Right atrium auricular region (tissue), 2 donors: ENCODE results near the gene AKAP5. TPM values are rescaled to one million over a fixed set of nuclear protein-coding genes. Genes with fewer than 3 reads are reported as not detected.
A peak's percentile ranks its signal among the peaks of the same experiment; 100 is the strongest.

Experiments used
- DNase-seq: peaks from one replicate; pipeline ENCODE4 v3.0.0-alpha.2; 2019; ENCODE audit warnings: low spot score
- H3K27ac ChIP-seq, 2 donors: fragments of 200-600 bp; sonication (generic); 1 replicate in 1 of 2; 2 replicates in 1 of 2; pipeline ENCODE4 v1.5.1; 2016 to 2019
- H3K27me3 ChIP-seq, 2 donors: fragments of 200-600 bp; sonication (generic); one replicate each; pipeline versions ENCODE4 v1.5.1 to v1.6.0; 2017 to 2019
- H3K36me3 ChIP-seq: fragments of 200-600 bp; sonication (generic); one replicate; pipeline ENCODE4 v1.5.1; 2016
- H3K4me1 ChIP-seq, 2 donors: fragments of 200-600 bp; sonication (generic); one replicate each; pipeline versions ENCODE4 v1.5.1 to v1.6.0; 2017 to 2019
- H3K4me3 ChIP-seq, 2 donors: fragments of 200-600 bp; sonication (generic); 1 replicate in 1 of 2; 2 replicates in 1 of 2; pipeline ENCODE4 v1.5.1; 2017 to 2019; ENCODE audit warnings: mild to moderate bottlenecking in 1 of 2, moderate library complexity in 1 of 2
- H3K9me3 ChIP-seq, 2 donors: fragments of 200-600 bp; sonication (generic); one replicate each; pipeline ENCODE4 v1.5.1; 2019
- total RNA-seq, 2 donors: library from RNA; depleted of rRNA; stranded (reverse); fragments of >200 nt; gene quantifications; one replicate each; pipeline ENCODE4 v1.1.0, GENCODE V29; 2016
- TF ChIP-seq, protein P1 (sequence below), 2 donors: fragments of 200-600 bp; sonication (generic); IDR thresholded peaks; one replicate each; pipeline ENCODE4 v1.5.1; 2019; ENCODE audit warnings: antibody characterized with exemption in 2 of 2

Gene AKAP5
- total RNA-seq, 2 donors from 2014 or later: 0.24 TPM; not detected in 1

DNA sequence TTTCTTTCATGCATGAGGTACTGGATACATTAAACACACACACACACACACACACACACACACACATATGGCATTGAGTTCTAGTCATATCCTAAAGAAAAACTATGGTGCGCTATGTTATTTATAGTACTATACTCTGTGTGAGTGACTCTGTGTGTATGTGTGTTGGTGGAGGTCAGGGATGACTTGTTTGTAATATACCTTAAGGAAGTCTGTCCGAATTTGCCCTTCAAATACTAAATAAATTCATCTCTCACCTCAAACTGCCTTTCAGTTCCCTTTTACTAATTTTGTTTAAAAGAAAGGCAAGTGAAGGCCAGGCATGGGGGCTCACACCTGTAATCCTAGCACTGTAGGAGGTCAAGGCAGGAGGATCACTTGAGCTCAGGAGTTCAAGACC is 2.1 kb upstream of the AKAP5 start:
- peaks cover 0 to 5% of the 10 kb centered on the region in 2 donors for H3K4me1 ChIP-seq
- H3K27ac ChIP-seq: no peak overlapping the region
- H3K27me3 ChIP-seq: no peaks in the 10 kb centered on the region
- no peaks in the 10 kb centered on the region for H3K36me3 ChIP-seq
- DNase-seq: no peak
- H3K9me3 ChIP-seq: no peaks in the 10 kb centered on the region
- H3K4me3 ChIP-seq: no peak overlapping the region
- TF ChIP-seq, protein P1, sequence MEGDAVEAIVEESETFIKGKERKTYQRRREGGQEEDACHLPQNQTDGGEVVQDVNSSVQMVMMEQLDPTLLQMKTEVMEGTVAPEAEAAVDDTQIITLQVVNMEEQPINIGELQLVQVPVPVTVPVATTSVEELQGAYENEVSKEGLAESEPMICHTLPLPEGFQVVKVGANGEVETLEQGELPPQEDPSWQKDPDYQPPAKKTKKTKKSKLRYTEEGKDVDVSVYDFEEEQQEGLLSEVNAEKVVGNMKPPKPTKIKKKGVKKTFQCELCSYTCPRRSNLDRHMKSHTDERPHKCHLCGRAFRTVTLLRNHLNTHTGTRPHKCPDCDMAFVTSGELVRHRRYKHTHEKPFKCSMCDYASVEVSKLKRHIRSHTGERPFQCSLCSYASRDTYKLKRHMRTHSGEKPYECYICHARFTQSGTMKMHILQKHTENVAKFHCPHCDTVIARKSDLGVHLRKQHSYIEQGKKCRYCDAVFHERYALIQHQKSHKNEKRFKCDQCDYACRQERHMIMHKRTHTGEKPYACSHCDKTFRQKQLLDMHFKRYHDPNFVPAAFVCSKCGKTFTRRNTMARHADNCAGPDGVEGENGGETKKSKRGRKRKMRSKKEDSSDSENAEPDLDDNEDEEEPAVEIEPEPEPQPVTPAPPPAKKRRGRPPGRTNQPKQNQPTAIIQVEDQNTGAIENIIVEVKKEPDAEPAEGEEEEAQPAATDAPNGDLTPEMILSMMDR (IDR thresholded peaks at IDR 0.05): no peak

DNA sequence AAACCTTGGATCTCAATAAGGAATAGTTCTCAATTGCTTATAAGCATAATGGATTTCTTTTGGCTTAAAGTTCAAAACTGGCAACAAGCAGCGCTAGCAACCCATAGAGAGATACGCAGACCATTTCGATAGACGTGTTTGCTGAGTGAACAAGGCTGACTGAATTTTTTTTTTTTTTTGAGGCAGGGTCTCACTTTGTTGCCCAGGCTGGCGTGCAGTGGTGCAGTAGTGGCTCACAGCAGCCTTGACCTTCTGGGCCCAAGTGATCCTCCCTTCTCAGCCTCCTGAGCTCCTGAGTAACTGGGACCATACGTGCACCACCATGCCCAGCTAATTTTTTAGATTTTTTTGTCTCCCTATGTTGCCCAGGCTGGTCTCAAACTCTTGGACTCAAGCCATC is 1.4 kb upstream of the AKAP5 start:
- H3K36me3 ChIP-seq: no peaks in the 10 kb centered on the region
- no peak overlapping the region for H3K27ac ChIP-seq
- no peak overlapping the region for H3K4me3 ChIP-seq
- H3K9me3 ChIP-seq: no peaks in the 10 kb centered on the region
- TF ChIP-seq, protein P1 (IDR thresholded peaks at IDR 0.05): no peak
- peaks cover 0 to 5% of the 10 kb centered on the region in 2 donors for H3K4me1 ChIP-seq
- H3K27me3 ChIP-seq: no peaks in the 10 kb centered on the region
- no peak for DNase-seq

DNA sequence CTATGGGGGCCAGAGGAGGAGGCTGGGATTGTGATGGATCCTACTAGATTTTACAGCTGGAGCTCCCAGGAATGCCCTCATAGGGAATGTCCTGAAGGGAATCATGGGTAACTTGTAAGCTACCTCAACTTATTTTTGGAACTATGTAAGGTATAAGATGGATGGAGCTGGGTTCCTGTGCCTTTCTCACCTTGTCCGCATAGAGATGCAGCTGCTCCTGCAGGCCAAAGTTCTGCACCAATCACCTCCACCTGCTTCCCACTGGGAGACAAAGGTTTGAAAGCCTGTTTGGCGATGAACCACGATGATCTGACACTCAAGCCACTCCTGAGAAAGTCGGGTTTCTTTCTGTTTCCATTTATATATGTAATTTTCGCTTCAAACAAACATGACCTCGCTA is 648 bp upstream of the AKAP5 start:
- TF ChIP-seq, protein P1 (IDR thresholded peaks at IDR 0.05): no peak
- Histone ChIP-seq H3K4me1 (peaks cover 0 to 5% of the 10 kb centered on the region in 2 donors), H3K4me3 (peak overlapping the region; percentile 61 to 78), H3K27me3 (no peaks in the 10 kb centered on the region), H3K27ac (no peak overlapping the region), H3K9me3 (no peaks in the 10 kb centered on the region), H3K36me3 (no peaks in the 10 kb centered on the region)
- DNase-seq: no peak

DNA sequence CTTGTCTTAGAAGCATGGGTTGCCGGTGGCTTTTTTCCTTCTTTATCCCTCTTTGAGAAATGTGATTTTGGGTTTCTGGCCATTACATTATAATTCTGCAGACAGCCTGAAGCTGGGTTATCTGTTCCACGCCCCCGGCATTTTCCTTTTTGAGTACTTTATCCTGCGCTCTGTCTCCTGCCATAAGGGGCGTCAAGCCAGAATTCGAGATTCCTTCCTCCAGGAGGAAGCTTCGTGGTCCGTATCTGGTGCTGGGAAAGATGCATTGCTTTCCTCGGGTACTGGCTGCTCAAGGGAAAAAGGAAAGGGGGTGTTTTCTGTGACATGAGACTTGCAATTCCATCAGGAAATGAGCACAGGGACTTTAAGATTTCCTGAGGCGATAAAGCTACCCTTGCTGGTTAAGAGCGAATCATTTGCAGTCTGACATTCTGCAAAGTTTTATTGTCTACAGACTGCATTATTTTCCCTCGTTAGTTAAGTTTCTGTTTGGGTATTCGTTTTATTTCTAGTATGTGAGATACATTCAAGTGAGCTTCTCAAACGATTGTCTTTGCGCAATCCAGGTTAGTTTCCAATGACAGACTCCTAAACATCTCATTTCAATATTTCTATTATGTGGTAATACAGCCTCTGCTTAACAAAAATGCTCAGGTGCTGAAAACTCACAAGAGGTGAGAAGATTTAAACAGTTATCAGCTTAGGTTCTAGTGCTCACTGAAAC is 694 bp downstream of the AKAP5 start:
- Histone ChIP-seq H3K27me3 (no peaks in the 10 kb centered on the region), H3K4me1 (peaks cover 0 to 5% of the 10 kb centered on the region in 2 donors), H3K4me3 (peak overlapping the region; percentile 61 to 78), H3K36me3 (no peaks in the 10 kb centered on the region), H3K27ac (peak overlapping the region; percentile 55 to 57), H3K9me3 (no peaks in the 10 kb centered on the region)
- DNase-seq: no peak
- TF ChIP-seq, protein P1 (IDR thresholded peaks at IDR 0.05): no peak

DNA sequence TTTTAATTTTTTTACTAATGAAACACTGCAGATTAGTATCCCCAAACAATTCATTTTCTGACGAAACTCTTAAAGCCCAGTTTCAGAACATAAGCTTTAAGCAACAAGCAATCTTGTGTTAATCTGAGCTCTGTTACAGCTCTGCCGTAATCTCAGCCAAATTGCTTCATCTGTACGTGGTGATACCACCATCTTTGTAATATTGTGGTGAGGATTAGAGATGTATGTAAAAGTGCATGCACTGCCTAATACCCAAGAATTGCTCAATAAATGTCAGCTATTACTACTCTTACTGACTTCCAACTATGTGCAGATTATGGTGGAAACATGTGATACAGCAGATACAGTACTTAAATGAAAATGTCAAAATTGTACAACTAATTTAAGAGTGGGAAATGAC is 1.8 kb downstream of the AKAP5 start:
- DNase-seq: no peak
- TF ChIP-seq, protein P1 (IDR thresholded peaks at IDR 0.05): no peak

DNA sequence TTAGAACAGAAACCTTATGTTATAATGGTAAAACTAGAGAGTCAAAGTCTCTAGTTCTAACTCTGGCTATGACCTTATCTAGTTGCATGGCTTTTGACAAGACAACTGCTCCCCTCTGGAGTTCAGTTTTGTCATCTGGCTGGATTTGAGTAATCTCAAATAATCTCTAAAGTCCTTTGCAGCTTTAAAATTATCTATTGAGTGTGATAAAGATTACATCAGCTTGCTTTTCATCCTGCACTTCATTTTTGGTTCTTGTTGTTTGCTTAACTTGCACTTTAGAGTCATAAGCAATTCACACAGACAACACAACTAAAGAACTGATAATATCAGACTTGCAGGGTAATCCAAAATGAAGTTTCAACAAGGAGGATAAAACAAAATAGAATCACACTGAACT is 2.3 kb downstream of the AKAP5 start:
- no peak overlapping the region for H3K27ac ChIP-seq
- H3K27me3 ChIP-seq: no peaks in the 10 kb centered on the region
- H3K9me3 ChIP-seq: no peaks in the 10 kb centered on the region
- no peak overlapping the region for H3K4me3 ChIP-seq
- DNase-seq: no peak
- TF ChIP-seq, protein P1 (IDR thresholded peaks at IDR 0.05): no peak
- H3K36me3 ChIP-seq: no peaks in the 10 kb centered on the region
- H3K4me1 ChIP-seq: peaks cover 0 to 5% of the 10 kb centered on the region in 2 donors

More for the DNA sequence above, 1.8 kb downstream of the AKAP5 start:
- Histone ChIP-seq H3K4me3 (no peak overlapping the region), H3K27me3 (no peaks in the 10 kb centered on the region), H3K4me1 (peaks cover 0 to 5% of the 10 kb centered on the region in 2 donors), H3K9me3 (no peaks in the 10 kb centered on the region), H3K36me3 (no peaks in the 10 kb centered on the region), H3K27ac (no peak overlapping the region)
